Mucosa of descending colon (tissue), 3 donors: ENCODE data around the gene KISS1R. TPM values are rescaled to one million over a fixed set of nuclear protein-coding genes. Genes with fewer than 3 reads are reported as not detected.

ENCODE experiments used
- ATAC-seq: fragments of 200-7000 bp; cut with Tn5 transposase; one replicate; pipeline ENCODE4 v1.9.1; 2020; ENCODE audit warnings: mild to moderate bottlenecking, moderate library complexity
- DNase-seq, 3 donors: peaks; one replicate each; pipeline ENCODE4 v3.0.0-alpha.2; 2020
- H3K36me3 ChIP-seq: fragments of 200-600 bp; one replicate; pipeline ENCODE4 v1.8.0; 2021; ENCODE audit warnings: low read depth, mild to moderate bottlenecking
- H3K4me1 ChIP-seq: fragments of 200-600 bp; one replicate; pipeline ENCODE4 v1.8.0; 2021; ENCODE audit warnings: low read depth, mild to moderate bottlenecking
- H3K4me3 ChIP-seq: fragments of 200-600 bp; one replicate; pipeline ENCODE4 v1.8.0; 2021; ENCODE audit warnings: mild to moderate bottlenecking
- H3K9me3 ChIP-seq: fragments of 200-600 bp; one replicate; pipeline ENCODE4 v1.8.0; 2021; ENCODE audit warnings: mild to moderate bottlenecking
- intact Hi-C, 2 donors: fragments of 100-400 bp; cut with DNase I in 1 of 2; cut with micrococcal nuclease in 1 of 2; formaldehyde crosslinking; loops; one replicate each; pipeline versions ENCODE4 v1.11.0 to v1.11.1; 2022; cut with DNase I, micrococcal nuclease
- total RNA-seq, 3 donors: library from RNA; stranded (reverse); fragmentation: NEBNext Ultra II Directional in 2 of 3; extraction: Animal tissue kit (Norgen Biotek cat#: 25700) in 2 of 3; gene quantifications; one replicate each; pipeline versions ENCODE4 v1.2.1 to v1.2.4, GENCODE V29; 2021 to 2023
- TF ChIP-seq, protein P1 (sequence below): fragments of 200-600 bp; IDR thresholded peaks from one replicate; pipeline ENCODE4 v1.8.0; 2022; ENCODE audit warnings: antibody characterized with exemption, mild to moderate bottlenecking
- donor health status: DM: no; HTN: no; CAD: no; lungs with moderate emphysema.
- donor health status: DM: no; HTN: no; CAD: no.
- donor health status: DM: no; HTN: yes; CAD: no.

The KISS1R gene
- total RNA-seq, 3 donors from 2014 or later, result not detected

DNA sequence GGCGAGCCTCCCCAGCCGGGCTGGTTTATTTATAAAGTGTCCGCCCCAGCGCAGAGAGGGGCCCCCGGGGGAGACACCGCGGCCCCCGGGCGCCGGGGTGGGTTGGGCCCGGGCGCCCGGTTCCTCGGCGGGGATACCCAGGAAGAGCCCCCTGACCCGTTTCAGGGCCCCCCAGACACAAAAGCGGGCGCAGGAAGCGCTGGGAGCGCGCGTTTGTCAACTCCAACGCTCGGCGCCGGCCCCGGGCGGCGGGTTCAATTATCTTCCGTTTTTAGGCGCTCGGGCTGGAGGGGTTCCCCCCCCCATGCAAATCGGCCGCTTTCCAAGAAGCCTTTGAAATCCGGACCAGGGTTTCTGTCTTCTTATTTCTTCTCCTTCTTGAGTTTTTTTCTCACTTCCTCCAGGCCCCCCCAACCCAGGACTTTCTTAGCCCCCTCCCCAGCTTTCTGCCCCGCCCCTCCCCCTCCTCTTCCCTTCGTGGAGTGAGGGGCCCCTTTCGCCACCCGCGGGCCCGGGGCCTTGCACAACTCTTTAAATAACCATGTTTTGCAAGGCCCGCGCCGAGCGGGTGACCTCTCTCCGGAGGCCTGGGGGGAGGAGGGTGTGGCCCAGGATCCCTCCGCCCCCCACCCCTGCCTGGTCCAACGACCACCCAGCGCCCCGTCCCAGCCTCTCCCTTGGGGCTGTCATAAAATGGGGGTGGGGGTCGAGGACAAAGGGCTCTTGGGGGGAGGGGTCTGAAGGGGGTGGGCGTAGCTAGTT lies 9.6 kb downstream of the KISS1R start:
- peak overlapping the region; percentile 74 for H3K4me3 ChIP-seq
- H3K9me3 ChIP-seq, result no peaks in the 10 kb centered on the region
- peaks cover 6% of the 10 kb centered on the region for H3K4me1 ChIP-seq
- TF ChIP-seq, protein P1, sequence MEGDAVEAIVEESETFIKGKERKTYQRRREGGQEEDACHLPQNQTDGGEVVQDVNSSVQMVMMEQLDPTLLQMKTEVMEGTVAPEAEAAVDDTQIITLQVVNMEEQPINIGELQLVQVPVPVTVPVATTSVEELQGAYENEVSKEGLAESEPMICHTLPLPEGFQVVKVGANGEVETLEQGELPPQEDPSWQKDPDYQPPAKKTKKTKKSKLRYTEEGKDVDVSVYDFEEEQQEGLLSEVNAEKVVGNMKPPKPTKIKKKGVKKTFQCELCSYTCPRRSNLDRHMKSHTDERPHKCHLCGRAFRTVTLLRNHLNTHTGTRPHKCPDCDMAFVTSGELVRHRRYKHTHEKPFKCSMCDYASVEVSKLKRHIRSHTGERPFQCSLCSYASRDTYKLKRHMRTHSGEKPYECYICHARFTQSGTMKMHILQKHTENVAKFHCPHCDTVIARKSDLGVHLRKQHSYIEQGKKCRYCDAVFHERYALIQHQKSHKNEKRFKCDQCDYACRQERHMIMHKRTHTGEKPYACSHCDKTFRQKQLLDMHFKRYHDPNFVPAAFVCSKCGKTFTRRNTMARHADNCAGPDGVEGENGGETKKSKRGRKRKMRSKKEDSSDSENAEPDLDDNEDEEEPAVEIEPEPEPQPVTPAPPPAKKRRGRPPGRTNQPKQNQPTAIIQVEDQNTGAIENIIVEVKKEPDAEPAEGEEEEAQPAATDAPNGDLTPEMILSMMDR, result no peak
- peak; percentile 71 to 80 (median 78) for DNase-seq
- intact Hi-C loops, result loop anchor here in 1 of 2 donors (10.0 kb wide), 1 partner anchor 62 kb away; no protein-coding TSS in a partner anchor
- peak; percentile 20 for ATAC-seq
- no peaks in the 10 kb centered on the region for H3K36me3 ChIP-seq

DNA sequence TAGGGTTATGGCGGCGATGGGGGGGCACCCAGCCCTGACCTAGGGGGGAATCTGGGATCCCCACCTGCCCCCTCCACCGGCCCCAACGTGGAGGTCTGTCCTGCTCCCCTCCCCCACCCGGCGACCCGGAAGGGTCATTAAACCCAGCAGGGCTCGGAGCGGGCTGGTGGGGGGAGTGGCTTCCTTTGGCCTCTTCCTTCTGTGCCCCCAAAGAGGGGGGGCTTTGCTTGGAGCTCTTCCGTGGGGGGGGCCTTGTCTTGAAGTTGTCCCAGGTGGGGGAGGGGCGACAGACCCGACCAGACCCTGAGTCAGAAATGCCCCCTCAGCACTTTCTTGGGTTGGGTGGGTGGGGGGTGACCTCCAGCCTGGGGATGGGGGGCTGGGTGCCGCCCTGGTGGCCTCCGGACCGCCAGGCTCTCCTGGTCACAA lies 10.2 kb downstream of the KISS1R start:
- intact Hi-C loops, result loop anchor here in 1 of 2 donors (10.0 kb wide), 1 partner anchor 63 kb away; no protein-coding TSS in a partner anchor
- ATAC-seq (no peak), DNase-seq (peak in 2 of 3 donors; percentile 60 to 71)
- H3K4me1 ChIP-seq, result peaks cover 7% of the 10 kb centered on the region
- no peaks in the 10 kb centered on the region for H3K36me3 ChIP-seq
- no peak overlapping the region for H3K4me3 ChIP-seq
- TF ChIP-seq, protein P1, result no peak
- no peaks in the 10 kb centered on the region for H3K9me3 ChIP-seq

DNA sequence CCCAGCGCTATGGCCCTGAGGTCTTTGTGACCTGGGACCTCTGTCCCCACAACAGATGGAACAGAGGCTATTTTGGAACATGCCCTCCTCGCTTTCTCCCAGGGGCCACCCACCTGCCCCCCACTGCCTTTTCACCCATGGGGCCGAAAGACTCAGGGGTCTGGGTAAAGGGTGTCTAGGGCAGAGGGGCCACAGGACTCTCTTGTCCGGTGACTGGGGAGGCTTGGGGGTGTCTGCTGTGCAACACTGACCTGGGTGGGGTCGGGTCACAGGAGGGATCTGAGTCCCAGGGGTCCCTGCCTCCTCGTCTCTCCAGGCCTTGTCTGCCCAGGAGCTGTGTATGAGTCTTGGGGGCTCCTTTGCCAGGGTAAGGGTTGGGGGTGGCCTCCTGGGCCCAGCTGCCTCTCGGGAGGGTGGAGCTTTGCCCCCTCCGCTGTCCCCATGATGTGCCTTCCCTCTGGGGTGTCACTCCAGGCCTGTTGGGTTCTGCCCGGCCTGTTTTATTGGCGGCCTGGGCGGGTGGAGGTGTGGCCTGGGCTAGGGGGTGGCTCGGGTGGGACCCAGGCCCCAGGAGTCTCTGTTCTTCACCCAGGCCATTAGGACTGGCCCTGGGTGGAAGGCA lies 10.8 kb downstream of the KISS1R start:
- TF ChIP-seq, protein P1, result no peak
- no peaks in the 10 kb centered on the region for H3K36me3 ChIP-seq
- H3K9me3 ChIP-seq, result no peaks in the 10 kb centered on the region
- no peak overlapping the region for H3K4me3 ChIP-seq
- intact Hi-C loops, result loop anchor here in 1 of 2 donors (10.0 kb wide), 1 partner anchor 63 kb away; no protein-coding TSS in a partner anchor
- DNase-seq, result no peak
- peaks cover 12% of the 10 kb centered on the region for H3K4me1 ChIP-seq
- no peak for ATAC-seq

DNA sequence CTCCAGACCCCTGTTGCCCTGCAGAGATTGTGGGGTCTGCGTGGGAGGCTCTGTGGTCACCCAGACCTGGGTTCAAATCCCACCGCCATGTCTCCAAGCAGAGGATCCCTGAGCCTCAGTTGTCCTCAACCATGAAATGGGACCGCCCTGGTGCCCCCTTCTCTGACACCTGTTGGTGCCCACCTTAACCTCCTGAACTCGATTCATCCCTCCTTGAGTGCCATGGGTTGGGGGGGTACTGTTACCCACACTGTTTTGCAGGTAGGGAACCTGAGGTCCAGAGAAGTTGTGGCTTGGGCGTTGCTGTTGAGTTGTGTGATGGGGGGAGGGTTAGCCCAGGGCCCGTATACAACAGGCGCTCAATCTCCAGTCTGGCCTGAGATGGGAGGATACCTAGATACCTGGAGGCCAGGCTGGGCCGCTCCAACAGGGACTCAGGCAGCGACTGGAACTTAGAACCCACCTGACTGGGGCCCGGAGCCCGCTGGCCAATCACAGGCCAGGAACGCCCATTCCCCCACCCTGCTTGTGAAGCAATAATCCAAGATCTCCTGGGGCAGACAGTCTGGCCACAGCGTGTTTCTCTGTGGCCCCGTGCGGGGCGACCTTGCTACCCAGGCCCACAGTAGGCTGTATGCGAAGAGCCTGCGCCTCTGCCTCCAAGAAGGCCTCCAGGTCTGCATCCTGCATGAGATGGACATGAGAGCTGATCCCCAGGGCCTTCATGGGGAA lies 11.5 kb downstream of the KISS1R start:
- TF ChIP-seq, protein P1, result no peak
- intact Hi-C loops, result loop anchor here in 1 of 2 donors (10.0 kb wide), 1 partner anchor 64 kb away; no protein-coding TSS in a partner anchor
- ATAC-seq (no peak), DNase-seq (no peak)
- Histone ChIP-seq H3K4me1 (peaks cover 20% of the 10 kb centered on the region), H3K9me3 (no peaks in the 10 kb centered on the region), H3K36me3 (no peaks in the 10 kb centered on the region), H3K4me3 (no peak overlapping the region)

DNA sequence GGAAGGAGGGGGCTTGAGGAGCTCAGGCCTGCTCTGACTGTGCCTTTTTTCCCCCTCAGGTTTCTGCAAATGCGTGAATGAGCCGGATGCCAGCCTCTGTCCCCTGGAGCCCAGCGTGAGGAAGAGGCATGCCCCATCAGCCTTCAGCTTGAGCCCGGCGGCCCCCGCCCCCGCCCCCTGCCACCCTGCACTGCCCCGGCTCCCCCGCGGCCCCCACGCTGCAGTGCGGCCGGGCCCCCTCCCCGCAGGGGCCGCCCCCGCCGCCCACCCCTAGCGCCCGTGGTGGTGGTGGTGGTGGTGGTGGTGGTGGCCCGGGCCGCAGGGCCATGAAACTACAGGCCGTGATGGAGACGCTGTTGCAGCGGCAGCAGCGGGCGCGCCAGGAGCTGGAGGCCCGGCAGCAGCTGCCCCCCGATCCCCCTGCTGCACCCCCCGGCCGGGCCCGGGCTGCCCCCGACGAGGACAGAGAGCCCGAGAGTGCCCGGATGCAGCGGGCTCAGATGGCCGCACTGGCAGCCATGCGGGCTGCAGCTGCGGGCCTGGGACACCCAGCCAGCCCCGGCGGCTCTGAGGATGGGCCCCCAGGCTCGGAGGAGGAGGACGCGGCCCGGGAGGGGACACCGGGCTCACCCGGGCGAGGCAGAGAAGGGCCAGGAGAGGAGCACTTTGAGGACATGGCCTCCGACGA lies 12.2 kb downstream of the KISS1R start:
- no peaks in the 10 kb centered on the region for H3K9me3 ChIP-seq
- TF ChIP-seq, protein P1, result no peak
- no peak overlapping the region for H3K4me3 ChIP-seq
- no peaks in the 10 kb centered on the region for H3K36me3 ChIP-seq
- intact Hi-C loops, result loop anchor here in 1 of 2 donors (10.0 kb wide), 1 partner anchor 65 kb away; no protein-coding TSS in a partner anchor
- DNase-seq (no peak), ATAC-seq (no peak)
- peaks cover 27% of the 10 kb centered on the region for H3K4me1 ChIP-seq
